GM21526 (cell line): ENCODE data around the gene HYAL1.

Experiments
- ATAC-seq: cut with Tn5 transposase; IDR thresholded peaks from one replicate; pipeline ENCODE4 v1.9.1; 2021; ENCODE audit warnings: moderate library complexity; ENCODE audit not compliant: unreplicated experiment, low FRiP score

Gene HYAL1

GRCh38 chr3:50336452-50337174 lies 33.2 kb upstream of the HYAL1 start:
- peak; percentile 9 for ATAC-seq

- ATAC-seq: no peak
Measured at GRCh38 chr3:50334339-50335075, 31.1 kb upstream of the HYAL1 start.

GRCh38 chr3:50333744-50334328 lies 30.5 kb upstream of the HYAL1 start:
- ATAC-seq: no peak

GRCh38 chr3:50331364-50331907 lies 28.1 kb upstream of the HYAL1 start:
- ATAC-seq: no peak

GRCh38 chr3:50330330-50330729 lies 27.0 kb upstream of the HYAL1 start:
- ATAC-seq: no peak

GRCh38 chr3:50327943-50328691 lies 24.7 kb upstream of the HYAL1 start, which contains the start of gene TUSC2:
TUSC2 (minus strand) TSS chr3:50328223; CDS start chr3:50328099, 124 bp downstream.
- ATAC-seq: peak; percentile 62

GRCh38 chr3:50327129-50327528 lies 23.8 kb upstream of the HYAL1 start:
- no peak for ATAC-seq

- ATAC-seq: no peak
Measured at GRCh38 chr3:50326182-50326541, 22.8 kb upstream of the HYAL1 start.

GRCh38 chr3:50325497-50326181 lies 22.3 kb upstream of the HYAL1 start:
- no peak for ATAC-seq

GRCh38 chr3:50325113-50325480 lies 21.7 kb upstream of the HYAL1 start:
- ATAC-seq: no peak

- ATAC-seq: no peak
Measured at GRCh38 chr3:50324351-50325112, 21.2 kb upstream of the HYAL1 start.

GRCh38 chr3:50323614-50324199 lies 20.3 kb upstream of the HYAL1 start:
- no peak for ATAC-seq

GRCh38 chr3:50323092-50323600 lies 19.8 kb upstream of the HYAL1 start:
- no peak for ATAC-seq

- ATAC-seq: no peak
Measured at GRCh38 chr3:50322386-50323091, 19.2 kb upstream of the HYAL1 start, which contains the start of gene HYAL2. HYAL2 (minus strand) TSS chr3:50322745; CDS start chr3:50320489, 2,256 bp downstream.

- no peak for ATAC-seq
Measured at GRCh38 chr3:50322115-50322385, 18.7 kb upstream of the HYAL1 start.

GRCh38 chr3:50321336-50322114 lies 18.2 kb upstream of the HYAL1 start:
- peak; percentile 61 for ATAC-seq

GRCh38 chr3:50320853-50321335 lies 17.5 kb upstream of the HYAL1 start:
- ATAC-seq: peak; percentile 41
